Peyer's patch (tissue), 4 donors: ENCODE measurements around the gene KRTCAP2. TPM values are rescaled to one million over a fixed set of nuclear protein-coding genes. Genes with fewer than 3 reads are reported as not detected.
"Not testable (repeated sequence)": the region's sequence is repeated elsewhere in the genome, so short reads cannot be mapped to it uniquely, and the experiment has no call there.

Experiments
- DNase-seq, 3 donors: peaks; one replicate each; pipeline ENCODE4 v3.0.0-alpha.2; 2017 to 2019
- H3K27ac ChIP-seq, 4 donors: fragments of 200-600 bp; sonication (generic); one replicate each; pipeline ENCODE4 v1.5.1; 2016 to 2019
- H3K27me3 ChIP-seq, 2 donors: fragments of 200-600 bp; sonication (generic); one replicate each; pipeline ENCODE4 v1.5.1; 2019
- H3K36me3 ChIP-seq, 3 donors: fragments of 200-600 bp; sonication (generic); one replicate each; pipeline ENCODE4 v1.5.1; 2016 to 2019
- H3K4me1 ChIP-seq, 4 donors: fragments of 200-600 bp; sonication (generic); one replicate each; pipeline ENCODE4 v1.5.1; 2016 to 2019
- H3K4me3 ChIP-seq, 4 donors: fragments of 200-600 bp; sonication (generic); 1 replicate in 3 of 4; 2 replicates in 1 of 4; pipeline ENCODE4 v1.5.1; 2016 to 2019; ENCODE audit warnings: mild to moderate bottlenecking in 1 of 4
- H3K9me3 ChIP-seq, 4 donors: fragments of 200-600 bp; sonication (generic); one replicate each; pipeline ENCODE4 v1.5.1; 2016 to 2019; ENCODE audit warnings: mild to moderate bottlenecking in 1 of 4
- POLR2A ChIP-seq, 2 donors: fragments of 450-650 bp; IDR thresholded peaks; one replicate each; pipeline ENCODE4 v1.5.1; 2017; ENCODE audit warnings: antibody characterized with exemption in 2 of 2, mild to moderate bottlenecking in 2 of 2, moderate library complexity in 2 of 2
- total RNA-seq, 4 donors: library from RNA; depleted of rRNA; stranded (reverse); fragments of >200 nt; gene quantifications; one replicate each; pipeline ENCODE4 v1.1.0, GENCODE V29; 2016
- TF ChIP-seq, protein P1 (sequence below), 6 experiments: fragments of 450-650 bp in 4 of 6; fragments of 200-600 bp in 2 of 6; sonication (generic) in 1 of 6; IDR thresholded peaks; one replicate each; pipeline ENCODE4 v1.5.1; 2017 to 2019; ENCODE audit warnings: antibody characterized with exemption in 6 of 6, mild to moderate bottlenecking in 3 of 6, moderate library complexity in 1 of 6

The KRTCAP2 gene
- total RNA-seq, 4 donors from 2014 or later, result 111 to 137 (median 117) TPM

DNA sequence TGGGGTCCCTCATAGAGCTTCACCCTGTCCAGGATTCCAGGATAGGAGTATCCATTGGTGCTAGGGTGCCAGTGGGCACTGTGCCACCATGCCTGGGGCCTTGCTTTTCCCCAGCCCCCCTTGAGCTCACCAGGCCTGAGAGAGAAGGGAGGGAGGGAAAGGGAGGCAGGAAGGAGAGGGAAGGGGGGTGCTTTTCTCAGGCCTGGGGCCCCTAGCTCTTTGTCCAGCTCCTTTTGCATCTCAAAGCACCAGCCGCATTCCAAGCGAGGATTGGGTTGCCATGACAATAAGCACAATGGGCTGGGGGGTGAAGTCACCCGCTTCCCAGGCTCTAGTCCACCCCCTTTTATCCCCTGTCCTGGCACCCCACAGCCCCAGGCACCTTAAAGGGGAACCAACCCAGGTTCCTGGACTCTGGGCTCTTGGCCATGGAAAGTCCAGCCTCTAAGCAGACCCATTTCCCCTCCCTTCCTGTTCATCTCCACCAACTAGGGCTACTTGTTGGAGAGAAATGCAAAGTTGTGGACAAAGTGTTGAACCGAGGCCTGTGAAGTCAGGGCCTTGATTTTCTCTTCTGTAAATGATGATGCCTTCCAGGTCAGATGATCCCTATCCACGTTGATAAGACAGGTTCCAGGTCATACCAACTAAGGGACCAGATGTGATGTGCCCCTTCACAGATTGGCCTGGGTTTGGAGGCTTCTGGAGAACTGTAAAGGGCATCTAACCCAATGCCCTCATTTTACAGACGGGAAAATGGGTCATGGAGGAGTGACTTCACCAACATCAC is 23.2 kb upstream of the KRTCAP2 start:
- TF ChIP-seq, protein P1, sequence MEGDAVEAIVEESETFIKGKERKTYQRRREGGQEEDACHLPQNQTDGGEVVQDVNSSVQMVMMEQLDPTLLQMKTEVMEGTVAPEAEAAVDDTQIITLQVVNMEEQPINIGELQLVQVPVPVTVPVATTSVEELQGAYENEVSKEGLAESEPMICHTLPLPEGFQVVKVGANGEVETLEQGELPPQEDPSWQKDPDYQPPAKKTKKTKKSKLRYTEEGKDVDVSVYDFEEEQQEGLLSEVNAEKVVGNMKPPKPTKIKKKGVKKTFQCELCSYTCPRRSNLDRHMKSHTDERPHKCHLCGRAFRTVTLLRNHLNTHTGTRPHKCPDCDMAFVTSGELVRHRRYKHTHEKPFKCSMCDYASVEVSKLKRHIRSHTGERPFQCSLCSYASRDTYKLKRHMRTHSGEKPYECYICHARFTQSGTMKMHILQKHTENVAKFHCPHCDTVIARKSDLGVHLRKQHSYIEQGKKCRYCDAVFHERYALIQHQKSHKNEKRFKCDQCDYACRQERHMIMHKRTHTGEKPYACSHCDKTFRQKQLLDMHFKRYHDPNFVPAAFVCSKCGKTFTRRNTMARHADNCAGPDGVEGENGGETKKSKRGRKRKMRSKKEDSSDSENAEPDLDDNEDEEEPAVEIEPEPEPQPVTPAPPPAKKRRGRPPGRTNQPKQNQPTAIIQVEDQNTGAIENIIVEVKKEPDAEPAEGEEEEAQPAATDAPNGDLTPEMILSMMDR (IDR thresholded peaks at IDR 0.05), result no peak
- TF ChIP-seq POLR2A (IDR thresholded peaks at IDR 0.05), result no peak
- peaks cover 6 to 28% (median 18%) of the 10 kb centered on the region in 4 donors for H3K4me1 ChIP-seq
- H3K27ac ChIP-seq, result no peak overlapping the region
- H3K9me3 ChIP-seq, result no peaks in the 10 kb centered on the region
- no peak overlapping the region for H3K4me3 ChIP-seq
- no peak for DNase-seq
- H3K27me3 ChIP-seq, result no peaks in the 10 kb centered on the region
- H3K36me3 ChIP-seq, result no peaks in the 10 kb centered on the region

DNA sequence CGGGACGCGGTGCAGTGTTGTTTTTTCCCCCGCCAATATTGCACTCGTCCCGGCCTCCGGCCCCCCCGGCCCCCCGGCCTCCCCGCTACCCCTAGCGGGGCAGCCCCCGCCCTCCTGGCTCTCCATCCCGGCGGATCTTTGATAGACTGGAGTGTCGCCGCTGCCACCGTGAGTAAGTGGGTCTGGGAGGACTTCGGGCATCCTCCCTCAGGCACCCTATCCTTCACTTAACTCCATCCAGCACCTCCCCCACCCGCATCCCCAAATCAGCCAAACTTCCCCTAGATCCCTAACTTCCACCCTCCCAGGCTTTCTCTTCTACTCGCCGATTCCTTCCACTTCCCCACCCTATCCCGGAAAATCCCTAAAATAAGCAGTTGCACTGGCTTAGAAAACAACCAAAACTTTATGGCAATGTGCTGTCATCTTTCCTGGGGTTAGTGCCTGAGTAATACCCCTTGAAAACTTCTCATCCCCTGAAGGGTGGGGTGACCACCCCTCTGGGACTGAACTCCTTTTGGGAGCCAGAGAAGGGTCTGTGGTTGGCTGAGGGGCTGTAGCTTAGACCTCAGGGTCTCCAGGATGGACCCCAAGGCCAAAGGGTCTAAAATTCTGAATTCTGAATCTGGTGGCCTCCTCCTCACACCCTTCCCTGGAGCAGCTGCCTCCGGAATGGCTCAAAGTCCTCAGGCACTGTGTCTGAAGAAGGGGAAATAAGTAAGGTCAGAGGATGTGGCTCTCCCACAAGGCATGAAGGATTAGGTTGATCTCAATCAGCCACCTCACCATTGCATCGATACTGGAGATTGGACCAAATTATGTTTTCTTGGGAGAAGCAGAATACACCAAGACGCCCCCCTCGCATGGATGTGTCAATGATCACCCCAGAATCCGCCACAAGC is 22.3 kb upstream of the KRTCAP2 start:
- no peak for TF ChIP-seq POLR2A (IDR thresholded peaks at IDR 0.05)
- TF ChIP-seq, protein P1 (IDR thresholded peaks at IDR 0.05), result no peak
- Histone ChIP-seq H3K27me3 (no peaks in the 10 kb centered on the region), H3K36me3 (no peaks in the 10 kb centered on the region), H3K9me3 (no peaks in the 10 kb centered on the region), H3K4me3 (peak overlapping the region; percentile 32 to 59 (median 53)), H3K4me1 (peaks cover 6 to 28% (median 18%) of the 10 kb centered on the region in 4 donors), H3K27ac (peak overlapping the region; percentile 67 to 89 (median 86))
- DNase-seq, result no peak

DNA sequence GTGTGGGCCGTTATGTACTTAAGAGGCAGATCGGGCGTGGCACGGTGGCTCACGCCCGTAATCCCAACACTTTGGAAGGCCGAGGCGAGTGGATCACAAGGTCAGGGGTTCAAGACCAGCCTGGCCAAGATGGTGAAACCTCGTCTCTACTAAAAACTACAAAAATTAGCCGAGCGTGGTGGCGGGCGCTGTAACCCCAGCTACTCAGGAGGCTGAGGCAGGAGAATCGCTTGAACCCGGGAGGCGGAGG is 20.8 kb upstream of the KRTCAP2 start:
- DNase-seq, H3K9me3 ChIP-seq, H3K27me3 ChIP-seq, H3K36me3 ChIP-seq: not testable (repeated sequence)
- Histone ChIP-seq H3K4me1 (peaks cover 6 to 28% (median 18%) of the 10 kb centered on the region in 4 donors), H3K4me3 (peak overlapping the region; percentile 32 to 59 (median 53)), H3K27ac (peak overlapping the region; percentile 67 to 89 (median 86))

DNA sequence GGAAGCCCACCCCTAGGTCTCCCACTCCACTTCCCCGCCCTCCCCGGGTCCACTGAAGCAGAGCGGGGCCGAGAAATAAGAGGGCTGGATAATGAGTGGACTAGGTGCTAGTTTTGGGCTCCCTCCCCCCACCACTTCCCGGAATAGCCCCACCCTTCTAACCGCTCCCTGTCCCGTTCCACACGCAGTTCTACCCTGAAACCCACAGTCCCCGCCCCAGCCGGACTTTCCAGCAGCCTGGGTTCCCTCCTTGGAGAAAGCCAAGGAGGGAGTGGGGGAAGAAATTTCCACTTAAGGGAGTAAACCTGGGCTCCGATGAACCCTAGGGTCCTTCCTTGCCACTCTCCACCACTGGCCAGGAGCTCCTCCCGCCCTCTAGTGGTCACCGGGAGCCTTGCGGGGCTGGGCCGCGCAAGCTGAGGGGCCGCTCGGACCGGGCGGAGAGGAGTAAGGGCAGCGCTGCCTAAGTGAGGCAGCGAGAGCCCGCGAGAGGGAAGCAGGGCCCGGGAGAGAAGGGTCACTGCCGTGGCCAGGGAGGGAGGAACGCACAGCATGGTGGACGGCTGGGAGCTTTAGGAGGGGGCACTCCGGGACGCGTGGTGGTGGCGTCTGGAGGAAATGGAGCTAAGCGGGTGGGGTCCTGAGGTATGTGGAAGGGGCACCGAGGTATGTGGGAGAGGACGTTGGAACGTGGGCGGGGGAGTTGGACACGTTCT is 20.3 kb upstream of the KRTCAP2 start:
- Histone ChIP-seq H3K27ac (peak overlapping the region; percentile 67 to 89 (median 86)), H3K4me1 (peaks cover 6 to 28% (median 18%) of the 10 kb centered on the region in 4 donors), H3K9me3 (no peaks in the 10 kb centered on the region), H3K4me3 (peak overlapping the region; percentile 32 to 59 (median 53)), H3K36me3 (no peaks in the 10 kb centered on the region), H3K27me3 (no peaks in the 10 kb centered on the region)
- DNase-seq, result peak; percentile 68 to 91 (median 89)
- TF ChIP-seq POLR2A (IDR thresholded peaks at IDR 0.05), result no peak
- TF ChIP-seq, protein P1 (IDR thresholded peaks at IDR 0.05), result peak; percentile 85 to 97 (median 94)

DNA sequence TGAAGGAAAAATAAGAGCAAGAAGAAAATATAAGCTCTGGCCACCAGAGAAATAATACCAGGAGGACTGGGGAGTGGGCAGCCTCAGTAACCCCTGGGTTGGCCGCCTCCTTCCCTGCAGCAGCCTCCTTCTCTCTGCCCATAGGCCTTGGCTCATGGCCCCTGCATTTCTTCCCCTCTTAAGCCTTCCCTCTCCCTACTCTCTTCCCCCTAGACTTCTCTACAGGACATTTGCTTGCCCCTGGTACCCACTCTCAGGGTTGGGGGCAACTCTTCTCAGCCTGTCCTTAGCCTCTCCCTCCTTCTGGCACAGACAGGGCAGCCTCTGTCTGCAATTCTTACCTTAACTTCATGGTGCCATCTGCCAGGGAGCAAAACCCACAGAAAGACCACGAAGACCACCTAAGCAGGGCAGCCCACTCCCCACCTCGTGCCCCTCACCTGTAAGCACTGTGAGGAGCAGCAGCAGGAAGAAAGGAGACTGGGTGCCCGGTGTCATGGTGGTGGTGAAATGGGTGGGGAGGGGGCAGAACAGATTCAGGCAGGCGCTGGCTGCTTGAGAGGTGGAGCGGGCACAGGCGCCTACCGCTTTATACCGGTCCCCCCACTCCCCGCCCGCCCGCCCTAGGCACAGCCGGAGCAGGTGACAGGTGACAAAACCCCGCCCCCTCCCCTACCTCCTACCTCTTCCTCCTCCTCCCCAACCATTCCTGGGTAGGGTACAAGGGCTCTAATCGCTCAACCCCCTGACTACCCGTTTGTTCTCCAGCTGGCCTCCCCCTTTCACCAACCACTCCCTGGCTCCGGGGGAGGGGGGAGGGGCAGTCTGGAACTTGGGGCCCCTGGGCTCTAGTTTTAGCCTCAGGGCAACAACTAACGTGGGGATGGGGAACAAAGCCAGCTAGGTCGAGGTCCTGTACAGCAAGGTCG is 19.5 kb upstream of the KRTCAP2 start:
- H3K27me3 ChIP-seq, result no peaks in the 10 kb centered on the region
- H3K4me3 ChIP-seq, result peak overlapping the region; percentile 32 to 59 (median 53)
- no peaks in the 10 kb centered on the region for H3K36me3 ChIP-seq
- TF ChIP-seq POLR2A (IDR thresholded peaks at IDR 0.05), result no peak
- TF ChIP-seq, protein P1 (IDR thresholded peaks at IDR 0.05), result no peak
- peaks cover 6 to 28% (median 18%) of the 10 kb centered on the region in 4 donors for H3K4me1 ChIP-seq
- peak; percentile 49 to 74 (median 72) for DNase-seq
- peak overlapping the region; percentile 67 to 89 (median 86) for H3K27ac ChIP-seq
- H3K9me3 ChIP-seq, result no peaks in the 10 kb centered on the region
